ENCODE measurements around the gene BRD9. TPM values are rescaled to one million over a fixed set of nuclear protein-coding genes. Genes with fewer than 3 reads are reported as not detected.
"Not testable (repeated sequence)": the region's sequence is repeated elsewhere in the genome, so short reads cannot be mapped to it uniquely, and the experiment has no call there.

Gene BRD9
- total RNA-seq, 1 experiment from 2014 or later, result 48.9 TPM

- H3K4me1 Mint-ChIP-seq (ENCODE audit: insufficient read depth, unreplicated experiment), result no peaks in the 10 kb centered on the region
Measured at GRCh38 chr5:854217-854616, 38.4 kb downstream of the BRD9 start.

GRCh38 chr5:853416-854090 lies 39.0 kb downstream of the BRD9 start:
- POLR2A ChIA-PET, result interaction anchor here (0.7 kb wide), 1 partner anchor 183 kb away, joined by 4 read pairs; no protein-coding TSS in a partner anchor
- intact Hi-C loops (cut with micrococcal nuclease), result loop anchor here (10.0 kb wide), 1 partner anchor 179 kb away; no protein-coding TSS in a partner anchor
- CTCF ChIA-PET; H3K9me3 Mint-ChIP-seq (ENCODE audit: unreplicated experiment); BruUV-seq (replicated peaks); H3K27ac Mint-ChIP-seq (ENCODE audit: low read depth, unreplicated experiment); H3K36me3 Mint-ChIP-seq (ENCODE audit: insufficient read depth, unreplicated experiment); DNase-seq (ENCODE audit: unreplicated experiment); H3K4me1 Mint-ChIP-seq (ENCODE audit: insufficient read depth, unreplicated experiment); H3K4me3 Mint-ChIP-seq (ENCODE audit: unreplicated experiment): not testable (repeated sequence)
- H3K27me3 Mint-ChIP-seq (ENCODE audit: insufficient read depth, unreplicated experiment), result peaks cover 20% of the 10 kb centered on the region

More at GRCh38 chr5:854217-854616, 38.4 kb downstream of the BRD9 start:
- Mint-ChIP-seq H3K36me3 (ENCODE audit: insufficient read depth, unreplicated experiment) (no peaks in the 10 kb centered on the region), H3K27me3 (ENCODE audit: insufficient read depth, unreplicated experiment) (peaks cover 20% of the 10 kb centered on the region), H3K9me3 (ENCODE audit: unreplicated experiment) (no peaks in the 10 kb centered on the region), H3K27ac (ENCODE audit: low read depth, unreplicated experiment) (no peak overlapping the region), H3K4me3 (ENCODE audit: unreplicated experiment) (no peak overlapping the region)
- intact Hi-C loops (cut with micrococcal nuclease), result loop anchor here (10.0 kb wide), 1 partner anchor 179 kb away; no protein-coding TSS in a partner anchor
- ChIA-PET CTCF (no interaction called here), POLR2A (no interaction called here)
- BruUV-seq (replicated peaks), result no TSS peak
- no peak for TF ChIP-seq CTCF (IDR thresholded peaks at IDR 0.05; ENCODE audit: unreplicated experiment)
- DNase-seq (ENCODE audit: unreplicated experiment), result no peak

- TF ChIP-seq CTCF (IDR thresholded peaks at IDR 0.05; ENCODE audit: unreplicated experiment), result no peak
- no peaks in the 10 kb centered on the region for H3K9me3 Mint-ChIP-seq (ENCODE audit: unreplicated experiment)
- no peaks in the 10 kb centered on the region for H3K36me3 Mint-ChIP-seq (ENCODE audit: insufficient read depth, unreplicated experiment)
- H3K27ac Mint-ChIP-seq (ENCODE audit: low read depth, unreplicated experiment), result peak overlapping the region; percentile 1
- ChIA-PET POLR2A (interaction anchor here (0.7 kb wide), 1 partner anchor 183 kb away, joined by 4 read pairs; no protein-coding TSS in a partner anchor), CTCF (no interaction called here)
- intact Hi-C loops (cut with micrococcal nuclease), result loop anchor here (10.0 kb wide), 1 partner anchor 178 kb away; no protein-coding TSS in a partner anchor
- H3K27me3 Mint-ChIP-seq (ENCODE audit: insufficient read depth, unreplicated experiment), result peaks cover 20% of the 10 kb centered on the region
- H3K4me1 Mint-ChIP-seq (ENCODE audit: insufficient read depth, unreplicated experiment), result no peaks in the 10 kb centered on the region
- H3K4me3 Mint-ChIP-seq (ENCODE audit: unreplicated experiment), result no peak overlapping the region
- no peak for DNase-seq (ENCODE audit: unreplicated experiment)
- no TSS peak for BruUV-seq (replicated peaks)
Measured at GRCh38 chr5:852431-853401, 39.9 kb downstream of the BRD9 start.

GRCh38 chr5:852018-852417 lies 40.6 kb downstream of the BRD9 start:
- peaks cover 23% of the 10 kb centered on the region for H3K27me3 Mint-ChIP-seq (ENCODE audit: insufficient read depth, unreplicated experiment)
- TF ChIP-seq CTCF (IDR thresholded peaks at IDR 0.05; ENCODE audit: unreplicated experiment), result no peak
- no peak for DNase-seq (ENCODE audit: unreplicated experiment)
- intact Hi-C loops (cut with micrococcal nuclease), result loop anchor here (10.0 kb wide), 1 partner anchor 177 kb away; no protein-coding TSS in a partner anchor
- no TSS peak for BruUV-seq (replicated peaks)
- no peaks in the 10 kb centered on the region for H3K4me1 Mint-ChIP-seq (ENCODE audit: insufficient read depth, unreplicated experiment)
- H3K4me3 Mint-ChIP-seq (ENCODE audit: unreplicated experiment), result no peak overlapping the region
- no peak overlapping the region for H3K27ac Mint-ChIP-seq (ENCODE audit: low read depth, unreplicated experiment)
- CTCF ChIA-PET, result no interaction called here
- H3K9me3 Mint-ChIP-seq (ENCODE audit: unreplicated experiment), result no peaks in the 10 kb centered on the region
- POLR2A ChIA-PET, result no interaction called here
- H3K36me3 Mint-ChIP-seq (ENCODE audit: insufficient read depth, unreplicated experiment), result no peaks in the 10 kb centered on the region
